ENCODE data around the gene ABCD3.
"Not testable (repeated sequence)": the region's sequence is repeated elsewhere in the genome, so short reads cannot be mapped to it uniquely, and the experiment has no call there.

The ABCD3 gene

DNA sequence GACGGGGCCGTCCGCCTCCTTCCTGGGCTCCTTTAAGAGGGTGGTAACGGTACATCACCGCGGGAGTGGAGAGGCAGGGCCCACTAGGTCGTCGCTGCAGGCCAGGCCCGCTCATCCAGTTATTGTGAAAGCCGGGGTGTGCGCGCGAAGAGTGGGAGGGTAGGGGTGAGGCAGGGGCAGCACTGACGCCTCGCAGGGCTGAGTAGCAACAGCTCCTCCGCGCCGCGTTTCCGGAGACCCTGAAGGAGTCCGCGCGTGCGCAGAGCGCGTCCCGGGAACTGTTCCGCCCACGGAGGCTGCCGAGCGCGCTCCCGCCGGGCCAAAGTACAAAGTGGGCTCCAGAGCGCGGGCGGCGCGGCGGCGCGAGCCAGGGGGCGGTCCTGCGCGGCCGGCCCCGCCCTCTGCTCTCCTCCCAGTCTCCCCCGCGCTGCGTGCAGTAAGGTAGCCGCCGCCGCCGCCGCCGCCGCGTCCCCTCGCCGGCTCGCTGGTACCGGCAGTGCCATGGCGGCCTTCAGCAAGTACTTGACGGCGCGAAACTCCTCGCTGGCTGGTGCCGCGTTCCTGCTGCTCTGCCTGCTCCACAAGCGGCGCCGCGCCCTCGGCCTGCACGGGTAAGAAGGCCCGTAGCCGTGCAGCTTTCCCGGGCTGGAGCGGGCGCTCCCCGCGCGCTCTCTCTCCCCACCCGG lies at the start of gene ABCD3:
TSS of gene ABCD3 (plus strand) at position 412 of the 686 bp plus-strand sequence. CDS start at position 502, 90 bp downstream.
- peak; percentile 94 to 98 (median 95) for DNase-seq (ENCODE audit: low read depth in 3 of 3)

GRCh38 chr1:94372771-94373170 lies 45.4 kb upstream of the ABCD3 start:
- not testable (repeated sequence) for DNase-seq (ENCODE audit: low read depth in 3 of 3)

GRCh38 chr1:94373311-94373710 lies 44.9 kb upstream of the ABCD3 start:
- not testable (repeated sequence) for DNase-seq (ENCODE audit: low read depth in 3 of 3)

- DNase-seq (ENCODE audit: low read depth in 3 of 3), result not testable (repeated sequence)
Measured at GRCh38 chr1:94375666-94376065, 42.5 kb upstream of the ABCD3 start.

DNA sequence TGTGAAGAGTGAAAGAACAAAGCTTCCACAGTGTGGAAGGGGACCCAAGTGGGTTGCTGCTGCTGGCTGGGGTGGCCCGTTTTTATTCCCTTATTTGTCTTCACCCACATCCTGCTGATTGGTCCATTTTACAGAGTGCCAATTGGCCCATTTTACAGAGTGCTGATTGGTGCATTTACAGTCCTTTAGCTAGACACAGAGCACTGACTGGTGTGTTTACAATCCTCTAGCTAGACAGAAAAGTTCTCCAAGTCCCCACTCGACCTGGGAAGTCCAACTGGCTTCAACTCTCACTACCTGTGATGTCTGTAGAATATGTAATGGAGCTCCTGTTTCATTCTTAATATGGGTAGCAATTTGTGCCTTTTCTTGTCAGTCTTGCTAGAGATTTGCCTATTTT lies 39.7 kb upstream of the ABCD3 start:
- DNase-seq (ENCODE audit: low read depth in 3 of 3), result not testable (repeated sequence)

GRCh38 chr1:94379615-94380014 lies 38.6 kb upstream of the ABCD3 start:
- no peak for DNase-seq (ENCODE audit: low read depth in 3 of 3)

- DNase-seq (ENCODE audit: low read depth in 3 of 3), result no peak
Measured at GRCh38 chr1:94382201-94382600, 36.0 kb upstream of the ABCD3 start.

DNA sequence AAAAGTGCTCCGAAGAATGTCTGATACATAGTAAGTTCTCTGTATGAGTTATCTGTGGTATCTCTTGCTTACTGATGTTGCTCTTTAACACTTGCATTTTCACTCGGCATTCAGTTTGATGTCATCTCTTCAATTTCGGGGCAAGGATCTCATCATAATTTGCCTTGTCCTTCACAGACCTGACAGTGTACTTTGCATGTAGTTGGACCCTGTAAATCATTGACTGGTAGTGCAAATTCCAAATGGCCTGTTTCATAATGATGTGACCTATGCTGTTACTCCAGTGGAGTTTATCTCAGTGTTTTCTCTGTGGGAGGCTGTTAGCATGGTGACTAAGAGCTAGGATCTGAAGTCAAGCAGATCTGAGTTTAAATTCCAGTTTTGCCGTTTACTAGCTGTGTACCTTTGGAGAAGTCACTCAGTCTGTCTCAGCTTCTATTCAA lies 34.2 kb upstream of the ABCD3 start:
- DNase-seq (ENCODE audit: low read depth in 3 of 3), result no peak

- no peak for DNase-seq (ENCODE audit: low read depth in 3 of 3)
Measured at GRCh38 chr1:94384485-94385265, 33.5 kb upstream of the ABCD3 start.

- DNase-seq (ENCODE audit: low read depth in 3 of 3), result no peak
Measured at GRCh38 chr1:94385308-94385929, 32.8 kb upstream of the ABCD3 start.

GRCh38 chr1:94389298-94389697 lies 28.9 kb upstream of the ABCD3 start:
- no peak for DNase-seq (ENCODE audit: low read depth in 3 of 3)

- DNase-seq (ENCODE audit: low read depth in 3 of 3), result no peak
Measured at GRCh38 chr1:94394247-94394646, 23.9 kb upstream of the ABCD3 start.

GRCh38 chr1:94395231-94395630 lies 23.0 kb upstream of the ABCD3 start:
- DNase-seq (ENCODE audit: low read depth in 3 of 3), result no peak

GRCh38 chr1:94395748-94396309 lies 22.4 kb upstream of the ABCD3 start:
- DNase-seq (ENCODE audit: low read depth in 3 of 3), result no peak

GRCh38 chr1:94396356-94397010 lies 21.7 kb upstream of the ABCD3 start:
- DNase-seq (ENCODE audit: low read depth in 3 of 3), result no peak

GRCh38 chr1:94398356-94398755 lies 19.8 kb upstream of the ABCD3 start:
- no peak for DNase-seq (ENCODE audit: low read depth in 3 of 3)

- DNase-seq (ENCODE audit: low read depth in 3 of 3), result no peak
Measured at GRCh38 chr1:94399453-94399852, 18.7 kb upstream of the ABCD3 start.

DNA sequence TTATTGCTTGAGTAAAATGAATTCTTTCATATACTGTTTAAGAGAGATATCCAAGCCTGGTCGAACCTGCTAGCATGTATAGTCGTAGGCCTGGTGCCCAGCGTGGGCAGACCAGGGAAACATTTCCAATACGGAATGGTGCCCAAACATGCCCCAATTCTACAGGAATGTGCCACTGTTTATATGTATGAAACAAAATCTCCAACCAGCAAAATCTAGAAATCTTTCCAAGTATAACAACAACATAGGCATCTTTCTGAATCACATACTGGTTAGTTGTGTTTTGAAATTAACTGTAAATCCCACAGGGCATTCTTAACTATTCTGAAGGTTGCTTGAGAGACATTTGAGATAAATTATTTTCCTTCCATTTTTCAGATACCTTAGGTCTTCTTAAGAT lies 17.0 kb upstream of the ABCD3 start:
- DNase-seq (ENCODE audit: low read depth in 3 of 3), result no peak

DNA sequence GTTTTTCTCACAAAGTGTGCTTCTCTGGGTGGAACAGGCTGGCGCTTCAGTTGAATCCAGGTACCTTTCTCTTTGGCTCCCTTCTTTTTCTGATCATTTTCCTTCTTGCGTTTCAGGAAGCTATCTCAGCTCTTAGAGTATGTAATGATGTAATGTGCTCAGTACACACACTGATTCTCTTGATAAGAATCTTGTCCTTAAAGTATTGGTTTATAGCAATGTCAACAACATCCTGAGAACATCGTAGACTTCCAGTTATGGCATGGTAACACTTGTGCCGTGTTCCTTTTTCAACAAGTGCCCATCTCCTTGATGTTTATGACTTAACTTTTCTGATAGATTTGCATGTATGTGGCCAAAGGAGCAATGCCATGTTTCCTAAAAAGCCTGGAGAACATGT lies 11.7 kb upstream of the ABCD3 start:
- no peak for DNase-seq (ENCODE audit: low read depth in 3 of 3)

DNA sequence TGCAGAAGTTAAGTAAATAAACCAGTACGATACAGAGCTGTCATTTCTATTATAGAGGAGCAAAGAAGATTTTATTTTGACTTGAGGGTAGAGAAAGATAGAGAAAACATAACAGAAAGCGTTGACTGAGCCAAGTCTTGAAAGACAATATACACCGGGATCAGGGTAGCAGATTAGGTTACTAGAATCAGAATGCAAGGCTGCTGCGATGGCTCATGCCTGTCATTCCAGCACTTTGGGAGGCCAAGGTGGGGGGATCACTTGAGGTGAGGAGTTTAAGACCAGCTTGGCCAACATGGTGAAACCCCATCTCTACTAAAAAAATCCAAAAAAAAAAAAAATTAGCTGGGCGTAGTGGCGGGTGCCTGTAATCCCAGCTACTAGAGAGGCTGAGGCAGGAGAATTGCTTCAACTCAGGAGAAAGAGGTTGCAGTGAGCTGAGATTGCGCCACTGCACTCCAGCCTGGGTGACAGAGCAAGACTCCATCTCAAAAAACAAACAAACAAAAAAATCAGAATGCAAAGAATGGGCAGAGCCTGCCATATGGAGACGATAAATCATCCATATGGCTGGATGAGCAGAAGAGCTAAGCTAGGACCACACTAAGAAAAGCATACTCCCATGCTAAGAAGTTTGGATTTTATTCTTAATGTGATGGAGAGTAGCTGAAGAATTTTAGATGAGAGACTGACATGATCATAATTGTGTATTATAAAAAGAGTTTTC lies 9.9 kb upstream of the ABCD3 start:
- DNase-seq (ENCODE audit: low read depth in 3 of 3), result no peak

DNA sequence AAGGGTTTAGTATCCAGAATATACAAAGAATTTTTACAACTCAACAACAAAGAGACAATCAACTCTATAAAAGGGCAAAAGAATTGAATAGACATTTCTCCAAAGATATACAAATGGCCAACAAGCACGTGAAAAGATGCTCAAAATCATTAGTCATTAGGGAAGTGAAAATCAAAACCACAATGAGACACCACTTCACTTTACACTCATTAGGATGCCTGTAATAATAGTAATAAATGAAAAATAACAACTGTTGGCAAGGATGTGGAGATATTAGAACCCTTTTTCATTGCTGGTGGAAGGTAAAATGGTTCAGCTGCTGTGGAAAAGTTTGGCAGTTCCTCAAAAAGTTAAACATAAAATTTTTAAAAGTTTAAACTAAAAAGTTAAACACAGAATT lies 7.0 kb upstream of the ABCD3 start:
- no peak for DNase-seq (ENCODE audit: low read depth in 3 of 3)
